Measurements from ENCODE around the gene ZNF746. TPM values are rescaled to one million over a fixed set of nuclear protein-coding genes. Genes with fewer than 3 reads are reported as not detected.

ZNF746 gene
- total and polyA plus RNA-seq, 2 donors = 9.4 to 15.2 TPM

DNA sequence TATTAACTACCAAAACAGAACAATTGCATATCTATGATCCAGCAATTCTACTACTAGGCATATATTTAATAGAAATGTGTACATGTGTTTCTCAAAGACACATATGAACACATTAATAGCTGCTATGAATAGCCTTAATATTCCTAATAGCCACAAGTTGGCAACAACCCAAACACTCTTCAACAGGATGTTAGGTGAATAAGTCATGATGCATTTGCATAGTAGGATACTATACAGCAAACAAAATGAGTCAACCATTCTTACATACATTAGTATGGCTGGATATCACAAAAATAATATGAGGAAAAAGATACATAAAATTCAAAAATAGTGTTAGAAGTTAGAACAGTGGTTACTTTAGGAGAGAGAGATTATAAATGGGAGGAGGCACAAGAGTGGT lies 26.8 kb upstream of the ZNF746 start:
- H3K27me3 ChIP-seq (ENCODE audit: control insufficient read depth in 2 of 2, insufficient read depth in 1 of 2, low read length in 1 of 2) = no peaks in the 10 kb centered on the region
- no peak overlapping the region for H3K4me3 ChIP-seq (ENCODE audit: low read length in 2 of 2)
- peaks cover 2 to 9% of the 10 kb centered on the region in 2 donors for H3K9me3 ChIP-seq (ENCODE audit: control insufficient read depth in 2 of 2, insufficient read depth in 1 of 2, low read length in 1 of 2)
- H3K27ac ChIP-seq (ENCODE audit: low read depth in 1 of 2, low read length in 1 of 2) = no peak overlapping the region
- no peak for DNase-seq (ENCODE audit: low read depth in 6 of 9, low spot score in 9 of 9)
- H3K36me3 ChIP-seq (ENCODE audit: control insufficient read depth in 2 of 2, insufficient read depth in 2 of 2, low read length in 1 of 2) = no peaks in the 10 kb centered on the region
- no peaks in the 10 kb centered on the region for H3K4me1 ChIP-seq (ENCODE audit: control insufficient read depth in 2 of 2, insufficient read depth in 2 of 2, low read length in 2 of 2)

DNA sequence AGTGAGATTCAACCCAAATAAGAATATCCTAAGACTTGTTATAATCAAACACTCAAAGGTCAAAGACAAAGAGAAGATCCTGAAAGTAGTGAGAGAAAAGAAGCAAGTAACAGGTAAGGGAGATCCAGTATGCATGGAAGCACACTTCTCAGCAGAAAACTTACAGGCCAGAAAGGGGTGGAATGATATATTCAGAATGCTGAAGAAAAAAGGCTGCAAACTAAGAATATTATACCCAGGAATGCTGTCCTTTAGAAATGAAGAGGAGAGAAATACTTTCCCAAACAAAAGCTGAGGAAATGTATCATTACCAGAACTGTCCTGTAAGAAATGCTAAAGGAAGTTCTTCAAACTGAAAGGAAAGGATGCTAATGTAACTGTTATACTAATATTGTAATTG lies 12.6 kb upstream of the ZNF746 start:
- Histone ChIP-seq H3K4me3 (ENCODE audit: low read length in 2 of 2) (no peak overlapping the region), H3K27ac (ENCODE audit: low read depth in 1 of 2, low read length in 1 of 2) (no peak overlapping the region), H3K9me3 (ENCODE audit: control insufficient read depth in 2 of 2, insufficient read depth in 1 of 2, low read length in 1 of 2) (peaks cover 0 to 17% of the 10 kb centered on the region in 2 donors), H3K36me3 (ENCODE audit: control insufficient read depth in 2 of 2, insufficient read depth in 2 of 2, low read length in 1 of 2) (no peaks in the 10 kb centered on the region), H3K4me1 (ENCODE audit: control insufficient read depth in 2 of 2, insufficient read depth in 2 of 2, low read length in 2 of 2) (no peaks in the 10 kb centered on the region), H3K27me3 (ENCODE audit: control insufficient read depth in 2 of 2, insufficient read depth in 1 of 2, low read length in 1 of 2) (no peaks in the 10 kb centered on the region)
- no peak for DNase-seq (ENCODE audit: low read depth in 6 of 9, low spot score in 9 of 9)

DNA sequence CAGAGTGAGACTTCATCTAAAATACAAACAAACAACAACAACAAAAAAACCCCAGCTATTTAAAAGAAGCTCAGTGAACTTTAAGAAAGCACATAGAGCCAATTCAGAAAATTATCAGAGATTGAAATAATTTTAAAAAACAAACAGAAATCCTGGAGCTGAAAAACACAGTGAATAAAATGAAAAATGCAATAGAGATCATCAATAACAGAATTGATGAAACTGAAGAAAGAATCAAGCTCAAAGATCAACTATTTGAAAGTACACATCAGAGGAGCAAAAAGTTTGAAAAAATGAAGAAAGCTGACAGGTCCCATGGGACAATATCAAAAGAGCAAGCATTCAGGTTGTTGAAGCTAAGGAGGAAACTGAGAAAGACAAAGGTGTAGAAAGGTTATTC lies 12.2 kb upstream of the ZNF746 start:
- Histone ChIP-seq H3K4me1 (ENCODE audit: control insufficient read depth in 2 of 2, insufficient read depth in 2 of 2, low read length in 2 of 2) (no peaks in the 10 kb centered on the region), H3K4me3 (ENCODE audit: low read length in 2 of 2) (no peak overlapping the region), H3K27ac (ENCODE audit: low read depth in 1 of 2, low read length in 1 of 2) (no peak overlapping the region), H3K9me3 (ENCODE audit: control insufficient read depth in 2 of 2, insufficient read depth in 1 of 2, low read length in 1 of 2) (peaks cover 0 to 17% of the 10 kb centered on the region in 2 donors), H3K36me3 (ENCODE audit: control insufficient read depth in 2 of 2, insufficient read depth in 2 of 2, low read length in 1 of 2) (no peaks in the 10 kb centered on the region), H3K27me3 (ENCODE audit: control insufficient read depth in 2 of 2, insufficient read depth in 1 of 2, low read length in 1 of 2) (no peaks in the 10 kb centered on the region)
- DNase-seq (ENCODE audit: low read depth in 6 of 9, low spot score in 9 of 9) = no peak

DNA sequence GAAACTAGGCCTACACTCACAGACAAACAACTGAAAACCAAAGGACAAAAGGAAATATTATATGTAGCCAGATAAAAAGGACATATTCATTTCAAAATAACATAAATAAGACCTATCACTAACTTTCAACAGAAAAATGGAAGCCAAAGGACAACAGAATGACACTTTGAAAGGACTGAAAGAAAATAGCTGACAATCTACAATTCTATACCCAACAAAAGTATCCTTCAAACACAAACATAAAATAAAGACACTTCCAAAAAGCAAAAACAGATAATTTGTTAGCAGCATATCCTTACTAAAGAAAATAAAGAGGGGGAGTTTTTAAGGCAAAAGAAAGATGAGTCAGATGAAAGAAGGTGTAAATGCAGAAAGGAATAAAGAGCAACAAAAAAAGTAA lies 7.9 kb upstream of the ZNF746 start:
- Histone ChIP-seq H3K4me3 (ENCODE audit: low read length in 2 of 2) (no peak overlapping the region), H3K9me3 (ENCODE audit: control insufficient read depth in 2 of 2, insufficient read depth in 1 of 2, low read length in 1 of 2) (peaks cover 0 to 17% of the 10 kb centered on the region in 2 donors), H3K27me3 (ENCODE audit: control insufficient read depth in 2 of 2, insufficient read depth in 1 of 2, low read length in 1 of 2) (peaks cover 0 to 2% of the 10 kb centered on the region in 2 donors), H3K4me1 (ENCODE audit: control insufficient read depth in 2 of 2, insufficient read depth in 2 of 2, low read length in 2 of 2) (no peaks in the 10 kb centered on the region), H3K36me3 (ENCODE audit: control insufficient read depth in 2 of 2, insufficient read depth in 2 of 2, low read length in 1 of 2) (no peaks in the 10 kb centered on the region), H3K27ac (ENCODE audit: low read depth in 1 of 2, low read length in 1 of 2) (no peak overlapping the region)
- no peak for DNase-seq (ENCODE audit: low read depth in 6 of 9, low spot score in 9 of 9)

DNA sequence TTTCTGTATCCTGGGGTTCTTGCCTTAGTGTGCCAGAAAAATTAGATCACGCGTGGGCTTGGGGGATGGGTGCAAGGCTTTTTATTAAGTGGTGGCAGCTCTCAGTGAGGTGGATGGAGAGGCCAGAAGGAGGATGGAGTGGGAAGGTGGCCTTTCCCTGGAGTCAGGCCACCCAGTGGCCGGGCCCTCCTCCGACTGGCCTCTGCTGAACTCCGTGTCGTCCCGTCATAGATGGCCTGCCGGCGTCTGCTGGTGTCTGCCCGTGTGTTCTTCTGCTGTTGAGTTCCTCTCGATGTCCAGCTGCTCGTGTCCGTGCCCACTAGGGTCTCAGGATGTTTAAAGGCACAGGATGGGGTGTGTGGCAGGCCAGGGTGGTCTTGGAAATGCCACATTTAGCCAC lies 4.0 kb upstream of the ZNF746 start:
- Histone ChIP-seq H3K27ac (ENCODE audit: low read depth in 1 of 2, low read length in 1 of 2) (no peak overlapping the region), H3K4me1 (ENCODE audit: control insufficient read depth in 2 of 2, insufficient read depth in 2 of 2, low read length in 2 of 2) (no peaks in the 10 kb centered on the region), H3K9me3 (ENCODE audit: control insufficient read depth in 2 of 2, insufficient read depth in 1 of 2, low read length in 1 of 2) (no peaks in the 10 kb centered on the region), H3K36me3 (ENCODE audit: control insufficient read depth in 2 of 2, insufficient read depth in 2 of 2, low read length in 1 of 2) (no peaks in the 10 kb centered on the region), H3K4me3 (ENCODE audit: low read length in 2 of 2) (no peak overlapping the region), H3K27me3 (ENCODE audit: control insufficient read depth in 2 of 2, insufficient read depth in 1 of 2, low read length in 1 of 2) (peaks cover 0 to 3% of the 10 kb centered on the region in 2 donors)
- DNase-seq (ENCODE audit: low read depth in 6 of 9, low spot score in 9 of 9) = no peak
- 95% methylated on average over 13 of the region's 13 CpGs for WGBS

DNA sequence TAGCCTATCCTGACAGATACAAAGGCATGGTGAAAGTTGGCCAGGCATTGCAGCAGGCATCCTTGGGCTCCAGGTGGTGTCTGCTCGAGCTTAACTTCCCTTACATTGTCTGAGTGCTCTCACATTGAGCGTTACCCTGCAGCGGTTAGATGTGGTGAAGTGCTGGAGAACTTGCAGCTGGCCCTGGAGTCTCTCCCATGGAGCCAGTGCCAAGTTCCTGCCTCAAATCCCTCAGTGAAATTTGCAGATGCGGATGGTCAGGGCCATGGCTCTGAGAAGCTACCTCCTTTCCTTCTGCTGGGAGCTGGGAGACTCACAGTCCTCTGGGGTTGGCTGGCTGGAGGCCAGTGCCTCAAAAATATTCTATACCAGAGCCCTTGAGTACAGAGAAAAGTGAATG lies 3.3 kb upstream of the ZNF746 start:
- no peak for DNase-seq (ENCODE audit: low read depth in 6 of 9, low spot score in 9 of 9)
- WGBS = 88% methylated on average over 4 of the region's 4 CpGs
- H3K4me3 ChIP-seq (ENCODE audit: low read length in 2 of 2) = no peak overlapping the region
- H3K36me3 ChIP-seq (ENCODE audit: control insufficient read depth in 2 of 2, insufficient read depth in 2 of 2, low read length in 1 of 2) = no peaks in the 10 kb centered on the region
- H3K27ac ChIP-seq (ENCODE audit: low read depth in 1 of 2, low read length in 1 of 2) = no peak overlapping the region
- no peaks in the 10 kb centered on the region for H3K9me3 ChIP-seq (ENCODE audit: control insufficient read depth in 2 of 2, insufficient read depth in 1 of 2, low read length in 1 of 2)
- H3K27me3 ChIP-seq (ENCODE audit: control insufficient read depth in 2 of 2, insufficient read depth in 1 of 2, low read length in 1 of 2) = peaks cover 0 to 3% of the 10 kb centered on the region in 2 donors
- H3K4me1 ChIP-seq (ENCODE audit: control insufficient read depth in 2 of 2, insufficient read depth in 2 of 2, low read length in 2 of 2) = peaks cover 0 to 5% of the 10 kb centered on the region in 2 donors

DNA sequence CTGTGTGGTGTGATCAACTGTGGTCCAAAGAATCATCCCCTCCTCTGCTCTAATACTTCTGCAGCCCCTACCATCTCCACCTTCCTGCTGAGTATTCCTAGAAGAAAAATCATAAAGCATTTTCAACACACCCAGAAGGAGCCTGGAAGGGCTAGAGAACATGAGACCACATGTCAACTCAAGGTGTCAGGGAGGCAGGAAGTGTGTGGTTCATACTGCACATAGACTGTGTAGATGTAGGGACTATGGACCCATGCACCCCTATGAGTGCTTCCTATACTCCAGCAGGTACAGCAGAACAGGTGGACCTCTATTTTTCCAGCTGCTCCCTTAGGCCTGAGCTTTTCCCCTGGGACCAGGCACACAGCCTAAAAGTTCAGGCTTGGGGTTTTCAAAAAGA lies 2.6 kb upstream of the ZNF746 start:
- peak in 1 of 9 donors; percentile 27 for DNase-seq (ENCODE audit: low read depth in 6 of 9, low spot score in 9 of 9)

DNA sequence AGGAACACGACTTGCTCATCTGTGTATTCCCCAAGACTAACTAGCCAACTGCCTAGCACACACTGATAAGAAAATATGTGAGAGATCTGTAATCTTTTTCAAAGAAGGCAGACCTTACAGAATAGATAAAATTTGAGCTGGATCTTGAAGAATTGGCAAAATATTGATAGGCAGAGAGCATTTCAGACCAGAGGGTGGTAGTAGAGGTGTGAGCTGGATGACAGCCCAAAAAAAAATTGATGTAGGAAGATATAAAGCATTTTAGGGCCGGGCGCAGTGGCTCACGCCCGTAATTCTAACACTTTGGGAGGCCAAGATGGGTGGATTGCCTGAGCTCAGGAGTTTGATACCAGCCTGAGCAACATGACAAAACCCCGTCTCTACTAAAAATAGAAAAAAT lies 1.2 kb upstream of the ZNF746 start:
- peaks cover 0 to 15% of the 10 kb centered on the region in 2 donors for H3K4me1 ChIP-seq (ENCODE audit: control insufficient read depth in 2 of 2, insufficient read depth in 2 of 2, low read length in 2 of 2)
- H3K4me3 ChIP-seq (ENCODE audit: low read length in 2 of 2) = no peak overlapping the region
- H3K27ac ChIP-seq (ENCODE audit: low read depth in 1 of 2, low read length in 1 of 2) = no peak overlapping the region
- H3K36me3 ChIP-seq (ENCODE audit: control insufficient read depth in 2 of 2, insufficient read depth in 2 of 2, low read length in 1 of 2) = peaks cover under 1 to 6% of the 10 kb centered on the region in 2 donors
- WGBS = 96% methylated on average over 6 of the region's 6 CpGs
- DNase-seq (ENCODE audit: low read depth in 6 of 9, low spot score in 9 of 9) = no peak
- H3K27me3 ChIP-seq (ENCODE audit: control insufficient read depth in 2 of 2, insufficient read depth in 1 of 2, low read length in 1 of 2) = peaks cover 0 to 3% of the 10 kb centered on the region in 2 donors
- H3K9me3 ChIP-seq (ENCODE audit: control insufficient read depth in 2 of 2, insufficient read depth in 1 of 2, low read length in 1 of 2) = no peaks in the 10 kb centered on the region

More for the DNA sequence above, 2.6 kb upstream of the ZNF746 start:
- Histone ChIP-seq H3K4me1 (ENCODE audit: control insufficient read depth in 2 of 2, insufficient read depth in 2 of 2, low read length in 2 of 2) (peaks cover 0 to 12% of the 10 kb centered on the region in 2 donors), H3K4me3 (ENCODE audit: low read length in 2 of 2) (no peak overlapping the region), H3K36me3 (ENCODE audit: control insufficient read depth in 2 of 2, insufficient read depth in 2 of 2, low read length in 1 of 2) (no peaks in the 10 kb centered on the region), H3K27ac (ENCODE audit: low read depth in 1 of 2, low read length in 1 of 2) (no peak overlapping the region), H3K27me3 (ENCODE audit: control insufficient read depth in 2 of 2, insufficient read depth in 1 of 2, low read length in 1 of 2) (peaks cover 0 to 3% of the 10 kb centered on the region in 2 donors), H3K9me3 (ENCODE audit: control insufficient read depth in 2 of 2, insufficient read depth in 1 of 2, low read length in 1 of 2) (no peaks in the 10 kb centered on the region)

DNA sequence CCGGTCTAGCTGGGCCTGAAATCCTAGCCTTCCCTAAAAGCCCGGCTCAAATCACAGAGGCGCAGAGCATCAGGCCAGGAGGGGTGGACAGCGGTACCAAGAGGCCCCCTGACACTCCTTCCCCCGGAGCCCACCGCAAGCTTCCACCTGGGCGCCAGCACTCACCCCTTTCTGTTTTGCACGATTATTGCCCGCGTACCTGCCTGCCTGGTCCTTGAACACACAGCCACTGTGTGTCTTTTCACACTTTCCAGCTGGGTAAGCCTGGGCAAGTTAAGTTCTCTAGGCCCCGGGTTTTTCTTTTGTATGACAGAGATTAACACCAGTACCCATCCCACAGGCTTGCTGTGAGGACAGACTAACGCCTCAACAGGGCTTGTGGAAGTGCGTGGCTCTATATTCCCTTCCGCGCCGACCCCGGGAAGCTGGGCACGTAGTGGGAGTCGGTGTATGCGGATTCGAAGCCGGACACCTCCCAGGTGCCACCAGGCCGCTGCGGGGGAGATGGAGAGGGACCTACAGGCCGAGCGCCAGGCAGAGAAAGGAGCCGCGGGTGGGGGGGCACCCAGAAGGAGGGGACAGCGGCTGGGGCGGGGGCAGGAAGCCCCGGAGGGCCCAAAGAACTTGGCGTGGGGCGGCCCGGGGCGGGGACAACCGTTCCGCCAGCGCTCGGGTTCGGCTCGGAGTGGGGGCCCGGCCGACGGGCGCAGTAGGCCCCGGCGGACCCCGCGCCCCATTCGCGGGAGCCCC lies 792 bp downstream of the ZNF746 start:
- Histone ChIP-seq H3K36me3 (ENCODE audit: control insufficient read depth in 2 of 2, insufficient read depth in 2 of 2, low read length in 1 of 2) (peaks cover 20 to 26% of the 10 kb centered on the region in 2 donors), H3K4me3 (ENCODE audit: low read length in 2 of 2) (peak overlapping the region; percentile 76 to 88), H3K27me3 (ENCODE audit: control insufficient read depth in 2 of 2, insufficient read depth in 1 of 2, low read length in 1 of 2) (peaks cover 0 to 2% of the 10 kb centered on the region in 2 donors), H3K27ac (ENCODE audit: low read depth in 1 of 2, low read length in 1 of 2) (peak overlapping the region; percentile 32 to 85), H3K9me3 (ENCODE audit: control insufficient read depth in 2 of 2, insufficient read depth in 1 of 2, low read length in 1 of 2) (no peaks in the 10 kb centered on the region), H3K4me1 (ENCODE audit: control insufficient read depth in 2 of 2, insufficient read depth in 2 of 2, low read length in 2 of 2) (peaks cover 0 to 15% of the 10 kb centered on the region in 2 donors)
- peak in 7 of 9 donors; percentile 27 to 66 (median 37) for DNase-seq (ENCODE audit: low read depth in 6 of 9, low spot score in 9 of 9)
- WGBS = 10% methylated on average over 51 of the region's 51 CpGs

Measured in thymus (tissue), 11 donors.